WTC11 (cell line): Measurements from ENCODE around the gene ANO9. TPM values are rescaled to one million over a fixed set of nuclear protein-coding genes. Genes with fewer than 3 reads are reported as not detected.
"Not testable (repeated sequence)": the region's sequence is repeated elsewhere in the genome, so short reads cannot be mapped to it uniquely, and the experiment has no call there.

Source experiments
- ATAC-seq: fragments of 200-7000 bp; cut with Tn5 transposase; 2 replicates; pipeline ENCODE4 v1.10.0; 2021; ENCODE audit warnings: mild to moderate bottlenecking, moderate library complexity
- CTCF ChIA-PET: fragments of 300-600 bp; sonication (Branson Sonifier 250); formaldehyde crosslinking; loops from one replicate; lab custom pipeline; 2021; ENCODE audit warnings: antibody characterized with exemption; lab: Charles Lee
- POLR2A ChIA-PET: fragments of 350-600 bp; sonication (Branson Sonifier 250); formaldehyde crosslinking; loops from one replicate; lab custom pipeline; 2021; ENCODE audit warnings: antibody characterized with exemption; lab: Charles Lee
- DNase-seq: peaks from one replicate; pipeline ENCODE4 v3.0.0; 2021; ENCODE audit warnings: low spot score
- H3K27ac Mint-ChIP-seq: 2 replicates; pipeline ENCODE4 v1.8.0; 2021; ENCODE audit warnings: mixed read lengths
- H3K27me3 Mint-ChIP-seq: 2 replicates; pipeline ENCODE4 v1.8.0; 2021; ENCODE audit warnings: low read depth, mild to moderate bottlenecking, moderate library complexity, mixed read lengths
- H3K36me3 Mint-ChIP-seq: 2 replicates; pipeline ENCODE4 v1.8.0; 2021; ENCODE audit warnings: mixed read lengths
- H3K4me1 Mint-ChIP-seq: 2 replicates; pipeline ENCODE4 v1.8.0; 2022; ENCODE audit warnings: mixed read lengths
- H3K4me3 Mint-ChIP-seq: 2 replicates; pipeline ENCODE4 v1.8.0; 2021; ENCODE audit warnings: mild to moderate bottlenecking, moderate library complexity, mixed read lengths
- H3K9me3 Mint-ChIP-seq: 2 replicates; pipeline ENCODE4 v1.8.0; 2021; ENCODE audit warnings: mixed read lengths
- AR ChIP-seq: fragments of 250-450 bp; sonication (Bioruptor Pico); IDR thresholded peaks from 2 replicates; pipeline ENCODE4 v1.9.0; 2021; ENCODE audit warnings: mild to moderate bottlenecking
- CBFB ChIP-seq: sonication (generic); formaldehyde crosslinking; IDR thresholded peaks from 2 replicates; pipeline ENCODE4 v1.8.1; 2022; ENCODE audit warnings: mild to moderate bottlenecking, low read depth, missing genetic modification reagents
- CTCF ChIP-seq: fragments of 200-600 bp; IDR thresholded peaks from 2 replicates; pipeline ENCODE4 v1.8.0; 2022; ENCODE audit warnings: antibody characterized with exemption
- EMX1 ChIP-seq: fragments of 250-450 bp; sonication (Bioruptor Pico); IDR thresholded peaks from 2 replicates; pipeline ENCODE4 v1.8.0; 2021; ENCODE audit warnings: mild to moderate bottlenecking
- ESRRA ChIP-seq: sonication (generic); formaldehyde crosslinking; IDR thresholded peaks from 2 replicates; pipeline ENCODE4 v1.8.1; 2022; ENCODE audit warnings: mild to moderate bottlenecking, missing genetic modification reagents, borderline replicate concordance
- MYBL2 ChIP-seq: sonication (generic); formaldehyde crosslinking; IDR thresholded peaks from 2 replicates; pipeline ENCODE4 v1.8.1; 2023; ENCODE audit warnings: mild to moderate bottlenecking, moderate library complexity, missing genetic modification reagents
- NFE2L1 ChIP-seq: sonication (generic); formaldehyde crosslinking; IDR thresholded peaks from 2 replicates; pipeline ENCODE4 v1.8.1; 2023; ENCODE audit warnings: missing genetic modification reagents
- NFYB ChIP-seq: sonication (generic); formaldehyde crosslinking; conservative IDR thresholded peaks from 2 replicates; pipeline ENCODE4 v1.8.0; 2022; ENCODE audit warnings: low read depth, missing genetic modification reagents
- NR2C2 ChIP-seq: sonication (generic); formaldehyde crosslinking; IDR thresholded peaks from 2 replicates; pipeline ENCODE4 v1.8.0; 2022; ENCODE audit warnings: mild to moderate bottlenecking, missing genetic modification reagents
- SP1 ChIP-seq: sonication (generic); formaldehyde crosslinking; conservative IDR thresholded peaks from 2 replicates; pipeline ENCODE4 v1.8.1; 2022; ENCODE audit warnings: missing genetic modification reagents
- ZNF232 ChIP-seq: sonication (generic); formaldehyde crosslinking; IDR thresholded peaks from 2 replicates; pipeline ENCODE4 v1.8.0; 2022; ENCODE audit warnings: mild to moderate bottlenecking, missing genetic modification reagents
- ZNF317 ChIP-seq: sonication (generic); formaldehyde crosslinking; IDR thresholded peaks from 2 replicates; pipeline ENCODE4 v1.8.1; 2023; ENCODE audit warnings: low read depth, mild to moderate bottlenecking, moderate library complexity, missing genetic modification reagents, borderline replicate concordance
- ZNF396 ChIP-seq: fragments of 250-450 bp; sonication (Bioruptor Pico); IDR thresholded peaks from 2 replicates; pipeline ENCODE4 v1.8.0; 2021; ENCODE audit warnings: mild to moderate bottlenecking, moderate library complexity, borderline replicate concordance
- total RNA-seq: library from RNA; stranded (reverse); gene quantifications from 3 replicates; pipeline ENCODE4 v1.2.3, GENCODE V29; 2021
- TF ChIP-seq, protein P1 (sequence below): fragments of 250-450 bp; sonication (Bioruptor Pico); IDR thresholded peaks from 2 replicates; pipeline ENCODE4 v1.8.0; 2021; ENCODE audit warnings: mild to moderate bottlenecking
- TF ChIP-seq, protein P2 (sequence below): sonication (generic); formaldehyde crosslinking; IDR thresholded peaks from 2 replicates; pipeline ENCODE4 v1.8.0; 2023; ENCODE audit warnings: missing genetic modification reagents, mild to moderate bottlenecking, borderline replicate concordance

The ANO9 gene
- total RNA-seq, 1 experiment from 2014 or later = 13.2 TPM

- POLR2A ChIA-PET = interaction anchor here (1.0 kb wide), 1 partner anchor 14 kb away, joined by 3 read pairs; no protein-coding TSS in a partner anchor
- H3K9me3 Mint-ChIP-seq = peaks cover 12% of the 10 kb centered on the region
- no peak overlapping the region for H3K4me3 Mint-ChIP-seq
Observed at GRCh38 chr11:390175-390574, 51.6 kb downstream of the ANO9 start.

GRCh38 chr11:389369-389768 lies 52.4 kb downstream of the ANO9 start:
- ATAC-seq = not testable (repeated sequence)
- CTCF ChIA-PET = interaction anchor here (1.6 kb wide), 1 partner anchor 18 kb away, joined by 9 read pairs; no protein-coding TSS in a partner anchor

More at GRCh38 chr11:390175-390574, 51.6 kb downstream of the ANO9 start:
- TF ChIP-seq CTCF (peak; percentile 27; the same call in 1 of the 2 replicates), ESRRA (no peak)
- peaks cover 17% of the 10 kb centered on the region for H3K27me3 Mint-ChIP-seq
- H3K4me1 Mint-ChIP-seq = peaks cover 6% of the 10 kb centered on the region
- peaks cover 9% of the 10 kb centered on the region for H3K36me3 Mint-ChIP-seq
- ATAC-seq (peak; percentile 52), DNase-seq (peak; percentile 80)
- CTCF ChIA-PET = interaction anchor here (0.6 to 2.1 kb wide), 24 partner anchors 11 to 183 kb away, joined by 3 to 15 read pairs (median 4); partner anchors contain the start of genes BET1L, PTDSS2 and RIC8A
- H3K27ac Mint-ChIP-seq = no peak overlapping the region

GRCh38 chr11:387193-387793 lies 54.5 kb downstream of the ANO9 start:
- DNase-seq = no peak
- no peak for ATAC-seq

More at GRCh38 chr11:389369-389768, 52.4 kb downstream of the ANO9 start:
- H3K27ac Mint-ChIP-seq, H3K36me3 Mint-ChIP-seq, DNase-seq, H3K4me3 Mint-ChIP-seq, H3K4me1 Mint-ChIP-seq, POLR2A ChIA-PET: not testable (repeated sequence)
- Mint-ChIP-seq H3K27me3 (peaks cover 17% of the 10 kb centered on the region), H3K9me3 (peaks cover 12% of the 10 kb centered on the region)

DNA sequence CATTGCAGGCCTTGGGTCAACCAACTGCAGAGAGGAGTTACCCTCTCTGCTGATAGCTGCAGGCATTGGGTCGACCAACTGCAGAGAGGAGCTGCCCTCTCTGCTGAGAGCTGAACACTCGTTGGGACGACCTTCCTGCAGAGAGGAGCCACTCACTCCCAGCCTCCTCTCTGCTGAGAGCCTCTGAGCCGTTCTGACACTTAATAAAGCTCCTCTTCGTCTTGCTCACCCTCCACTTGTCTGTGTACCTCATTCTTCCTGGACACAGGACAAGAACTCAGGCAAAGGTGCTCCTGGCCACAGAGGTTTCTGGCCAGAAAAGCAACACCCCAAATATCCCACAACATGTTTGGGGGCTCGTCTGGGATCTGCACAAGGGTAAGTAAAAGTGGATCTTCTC lies 55.3 kb downstream of the ANO9 start:
- Mint-ChIP-seq H3K9me3 (peaks cover 12% of the 10 kb centered on the region), H3K4me3 (no peak overlapping the region), H3K36me3 (peaks cover 12% of the 10 kb centered on the region), H3K27ac (no peak overlapping the region), H3K27me3 (peaks cover 17% of the 10 kb centered on the region), H3K4me1 (no peaks in the 10 kb centered on the region; the same call in 1 of the 2 replicates)
- CTCF ChIA-PET = no interaction called here
- DNase-seq (no peak), ATAC-seq (no peak)
- POLR2A ChIA-PET = no interaction called here
- TF ChIP-seq, protein P1, sequence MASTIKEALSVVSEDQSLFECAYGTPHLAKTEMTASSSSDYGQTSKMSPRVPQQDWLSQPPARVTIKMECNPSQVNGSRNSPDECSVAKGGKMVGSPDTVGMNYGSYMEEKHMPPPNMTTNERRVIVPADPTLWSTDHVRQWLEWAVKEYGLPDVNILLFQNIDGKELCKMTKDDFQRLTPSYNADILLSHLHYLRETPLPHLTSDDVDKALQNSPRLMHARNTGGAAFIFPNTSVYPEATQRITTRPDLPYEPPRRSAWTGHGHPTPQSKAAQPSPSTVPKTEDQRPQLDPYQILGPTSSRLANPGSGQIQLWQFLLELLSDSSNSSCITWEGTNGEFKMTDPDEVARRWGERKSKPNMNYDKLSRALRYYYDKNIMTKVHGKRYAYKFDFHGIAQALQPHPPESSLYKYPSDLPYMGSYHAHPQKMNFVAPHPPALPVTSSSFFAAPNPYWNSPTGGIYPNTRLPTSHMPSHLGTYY (CRISPR knock-in tag) = no peak
- TF ChIP-seq, protein P2, sequence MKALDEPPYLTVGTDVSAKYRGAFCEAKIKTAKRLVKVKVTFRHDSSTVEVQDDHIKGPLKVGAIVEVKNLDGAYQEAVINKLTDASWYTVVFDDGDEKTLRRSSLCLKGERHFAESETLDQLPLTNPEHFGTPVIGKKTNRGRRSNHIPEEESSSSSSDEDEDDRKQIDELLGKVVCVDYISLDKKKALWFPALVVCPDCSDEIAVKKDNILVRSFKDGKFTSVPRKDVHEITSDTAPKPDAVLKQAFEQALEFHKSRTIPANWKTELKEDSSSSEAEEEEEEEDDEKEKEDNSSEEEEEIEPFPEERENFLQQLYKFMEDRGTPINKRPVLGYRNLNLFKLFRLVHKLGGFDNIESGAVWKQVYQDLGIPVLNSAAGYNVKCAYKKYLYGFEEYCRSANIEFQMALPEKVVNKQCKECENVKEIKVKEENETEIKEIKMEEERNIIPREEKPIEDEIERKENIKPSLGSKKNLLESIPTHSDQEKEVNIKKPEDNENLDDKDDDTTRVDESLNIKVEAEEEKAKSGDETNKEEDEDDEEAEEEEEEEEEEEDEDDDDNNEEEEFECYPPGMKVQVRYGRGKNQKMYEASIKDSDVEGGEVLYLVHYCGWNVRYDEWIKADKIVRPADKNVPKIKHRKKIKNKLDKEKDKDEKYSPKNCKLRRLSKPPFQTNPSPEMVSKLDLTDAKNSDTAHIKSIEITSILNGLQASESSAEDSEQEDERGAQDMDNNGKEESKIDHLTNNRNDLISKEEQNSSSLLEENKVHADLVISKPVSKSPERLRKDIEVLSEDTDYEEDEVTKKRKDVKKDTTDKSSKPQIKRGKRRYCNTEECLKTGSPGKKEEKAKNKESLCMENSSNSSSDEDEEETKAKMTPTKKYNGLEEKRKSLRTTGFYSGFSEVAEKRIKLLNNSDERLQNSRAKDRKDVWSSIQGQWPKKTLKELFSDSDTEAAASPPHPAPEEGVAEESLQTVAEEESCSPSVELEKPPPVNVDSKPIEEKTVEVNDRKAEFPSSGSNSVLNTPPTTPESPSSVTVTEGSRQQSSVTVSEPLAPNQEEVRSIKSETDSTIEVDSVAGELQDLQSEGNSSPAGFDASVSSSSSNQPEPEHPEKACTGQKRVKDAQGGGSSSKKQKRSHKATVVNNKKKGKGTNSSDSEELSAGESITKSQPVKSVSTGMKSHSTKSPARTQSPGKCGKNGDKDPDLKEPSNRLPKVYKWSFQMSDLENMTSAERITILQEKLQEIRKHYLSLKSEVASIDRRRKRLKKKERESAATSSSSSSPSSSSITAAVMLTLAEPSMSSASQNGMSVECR (CRISPR knock-in tag) = no peak
- TF ChIP-seq CBFB (CRISPR knock-in tag) (no peak), ZNF317 (CRISPR knock-in tag) (no peak), MYBL2 (CRISPR knock-in tag) (no peak), EMX1 (CRISPR knock-in tag) (no peak)

More at GRCh38 chr11:387193-387793, 54.5 kb downstream of the ANO9 start:
- no peak overlapping the region for H3K4me3 Mint-ChIP-seq
- peaks cover 9% of the 10 kb centered on the region for H3K36me3 Mint-ChIP-seq
- no peak overlapping the region for H3K27ac Mint-ChIP-seq
- TF ChIP-seq NR2C2 (no peak), ZNF317 (CRISPR knock-in tag) (no peak), ZNF232 (no peak), SP1 (CRISPR knock-in tag) (no peak), ZNF396 (CRISPR knock-in tag) (no peak), NFE2L1 (CRISPR knock-in tag) (no peak), AR (CRISPR knock-in tag) (no peak), NFYB (CRISPR knock-in tag) (no peak)
- CTCF ChIA-PET = interaction anchor here (1.0 kb wide), 1 partner anchor 20 kb away, joined by 3 read pairs; no protein-coding TSS in a partner anchor
- H3K27me3 Mint-ChIP-seq = peaks cover 17% of the 10 kb centered on the region
- peaks cover 12% of the 10 kb centered on the region for H3K9me3 Mint-ChIP-seq
- no peaks in the 10 kb centered on the region; the same call in 1 of the 2 replicates for H3K4me1 Mint-ChIP-seq
- POLR2A ChIA-PET = no interaction called here
